Activated naive CD8-positive, alpha-beta T cell treated with anti-CD3 and anti-CD28 coated beads, Interleukin-2, amount 50 U/mL, for 24 hours (primary cell): ENCODE results near the gene PGAP1.

ENCODE experiments used
- ATAC-seq: fragments of 150-1000 bp; cut with Tn5 transposase; one replicate; pipeline ENCODE4 v1.10.0; 2021
- DNase-seq: peaks from one replicate; pipeline ENCODE4 v3.0.0; 2021
- H3K27ac Mint-ChIP-seq: one replicate; pipeline ENCODE4 v1.8.0; 2021; ENCODE audit warnings: mild to moderate bottlenecking, mixed read lengths
- H3K27me3 Mint-ChIP-seq: one replicate; pipeline ENCODE4 v1.8.0; 2021; ENCODE audit warnings: mixed read lengths
- H3K36me3 Mint-ChIP-seq: one replicate; pipeline ENCODE4 v1.8.0; 2021; ENCODE audit warnings: low read depth, mixed read lengths
- H3K4me1 Mint-ChIP-seq: one replicate; pipeline ENCODE4 v1.8.0; 2021; ENCODE audit warnings: mixed read lengths
- H3K4me3 Mint-ChIP-seq: one replicate; pipeline ENCODE4 v1.8.0; 2021; ENCODE audit warnings: mild to moderate bottlenecking, moderate library complexity, mixed read lengths
- H3K9me3 Mint-ChIP-seq: one replicate; pipeline ENCODE4 v1.8.0; 2021; ENCODE audit warnings: mixed read lengths

PGAP1 gene

DNA sequence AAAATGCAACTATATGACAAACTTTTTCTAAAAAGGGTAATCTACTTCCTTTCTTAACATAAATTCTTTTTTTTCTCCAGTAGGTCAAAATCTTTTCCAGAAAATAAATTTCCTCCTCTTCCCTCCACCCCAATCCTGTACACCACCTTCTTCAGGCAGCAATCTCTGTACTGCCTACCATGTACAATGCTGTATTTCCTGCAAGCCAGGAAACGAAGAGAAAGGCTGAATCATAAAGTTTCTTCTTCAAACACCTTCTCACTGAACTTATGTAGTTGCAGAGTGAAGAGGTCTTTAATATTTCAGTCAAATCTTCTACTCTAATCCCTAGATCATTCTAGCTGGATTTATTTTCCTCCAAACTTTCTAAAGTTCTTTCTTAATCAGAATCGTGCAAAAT is 99.2 kb downstream of the PGAP1 start:
- H3K27me3 Mint-ChIP-seq = peaks cover 2% of the 10 kb centered on the region
- DNase-seq (no peak), ATAC-seq (peak; percentile 40)
- H3K36me3 Mint-ChIP-seq = no peaks in the 10 kb centered on the region
- H3K4me1 Mint-ChIP-seq = peaks cover 4% of the 10 kb centered on the region
- H3K4me3 Mint-ChIP-seq = no peak overlapping the region
- no peak overlapping the region for H3K27ac Mint-ChIP-seq
- H3K9me3 Mint-ChIP-seq = no peaks in the 10 kb centered on the region

GRCh38 chr2:196823750-196824522 is 102.6 kb downstream of the PGAP1 start:
- no peak overlapping the region for H3K27ac Mint-ChIP-seq
- peaks cover 4% of the 10 kb centered on the region for H3K4me1 Mint-ChIP-seq
- DNase-seq (no peak), ATAC-seq (no peak)
- H3K36me3 Mint-ChIP-seq = no peaks in the 10 kb centered on the region
- peaks cover 11% of the 10 kb centered on the region for H3K27me3 Mint-ChIP-seq
- peaks cover 7% of the 10 kb centered on the region for H3K9me3 Mint-ChIP-seq
- H3K4me3 Mint-ChIP-seq = no peak overlapping the region

DNA sequence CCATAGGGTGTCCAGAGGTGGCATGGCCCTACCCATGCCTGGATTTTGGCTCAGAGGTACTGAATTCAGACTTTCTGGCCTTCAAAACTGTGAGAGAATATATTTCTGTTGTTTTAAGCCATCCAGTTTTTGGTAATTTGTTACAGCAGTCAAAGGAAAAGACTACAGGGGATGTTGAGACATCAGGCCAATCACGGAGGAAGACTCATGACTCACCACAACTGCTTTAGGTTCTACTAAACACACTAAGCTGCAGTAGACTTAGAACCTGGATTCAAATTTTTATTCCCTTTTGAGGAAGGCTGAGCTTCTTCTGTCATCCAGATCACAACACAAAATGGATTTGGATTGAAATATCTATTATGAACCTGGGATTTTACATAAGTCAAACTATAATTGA is 105.3 kb downstream of the PGAP1 start:
- Mint-ChIP-seq H3K9me3 (peaks cover 13% of the 10 kb centered on the region), H3K4me3 (no peak overlapping the region), H3K4me1 (no peaks in the 10 kb centered on the region), H3K27ac (no peak overlapping the region), H3K36me3 (no peaks in the 10 kb centered on the region), H3K27me3 (peaks cover 13% of the 10 kb centered on the region)
- DNase-seq (no peak), ATAC-seq (no peak)

DNA sequence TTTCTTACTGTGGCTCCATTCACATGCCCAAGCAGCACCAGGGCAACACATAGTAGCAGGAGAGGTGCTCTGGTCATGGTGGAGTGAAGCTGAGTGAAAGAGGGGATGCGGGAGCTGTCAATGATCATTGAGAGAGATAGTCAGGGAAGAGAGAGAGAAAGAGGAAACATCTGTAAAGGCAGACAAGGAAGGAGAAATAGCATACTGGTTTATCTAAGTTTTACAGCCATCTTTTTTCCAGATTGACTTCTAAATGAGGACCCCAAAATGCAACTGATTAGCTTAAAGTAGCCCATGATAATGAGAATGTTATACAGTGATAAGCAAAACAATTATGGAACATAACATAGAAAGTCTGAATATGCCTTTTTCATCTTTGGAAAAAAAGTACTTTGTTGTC is 117.2 kb downstream of the PGAP1 start, which contains the start of gene C2orf66:
C2orf66 (minus strand) TSS at position 96 of the 400 bp plus-strand sequence; CDS start at position 77, 19 bp downstream.
- Mint-ChIP-seq H3K27me3 (peaks cover 26% of the 10 kb centered on the region), H3K4me3 (no peak within 1 kb of the TSS)

GRCh38 chr2:196808083-196808665 is 118.3 kb downstream of the PGAP1 start:
- DNase-seq = no peak
- Mint-ChIP-seq H3K4me3 (no peak overlapping the region), H3K27ac (no peak overlapping the region), H3K4me1 (no peaks in the 10 kb centered on the region), H3K36me3 (no peaks in the 10 kb centered on the region), H3K9me3 (no peaks in the 10 kb centered on the region), H3K27me3 (peaks cover 25% of the 10 kb centered on the region)
- no peak for ATAC-seq

More for the DNA sequence above, 117.2 kb downstream of the PGAP1 start, which contains the start of gene C2orf66:
- ATAC-seq (no peak), DNase-seq (no peak)
- H3K9me3 Mint-ChIP-seq = peaks cover 3% of the 10 kb centered on the region
- H3K4me1 Mint-ChIP-seq = no peaks in the 10 kb centered on the region
- H3K36me3 Mint-ChIP-seq = no peaks in the 10 kb centered on the region
- H3K27ac Mint-ChIP-seq = no peak within 1 kb of the TSS

- H3K27ac Mint-ChIP-seq = no peak overlapping the region
- no peaks in the 10 kb centered on the region for H3K9me3 Mint-ChIP-seq
- no peaks in the 10 kb centered on the region for H3K36me3 Mint-ChIP-seq
- ATAC-seq = no peak
- DNase-seq = no peak
- peaks cover 13% of the 10 kb centered on the region for H3K4me1 Mint-ChIP-seq
- no peak overlapping the region for H3K4me3 Mint-ChIP-seq
- H3K27me3 Mint-ChIP-seq = peaks cover 6% of the 10 kb centered on the region
Measured at GRCh38 chr2:196804381-196804780, 122.1 kb downstream of the PGAP1 start.

DNA sequence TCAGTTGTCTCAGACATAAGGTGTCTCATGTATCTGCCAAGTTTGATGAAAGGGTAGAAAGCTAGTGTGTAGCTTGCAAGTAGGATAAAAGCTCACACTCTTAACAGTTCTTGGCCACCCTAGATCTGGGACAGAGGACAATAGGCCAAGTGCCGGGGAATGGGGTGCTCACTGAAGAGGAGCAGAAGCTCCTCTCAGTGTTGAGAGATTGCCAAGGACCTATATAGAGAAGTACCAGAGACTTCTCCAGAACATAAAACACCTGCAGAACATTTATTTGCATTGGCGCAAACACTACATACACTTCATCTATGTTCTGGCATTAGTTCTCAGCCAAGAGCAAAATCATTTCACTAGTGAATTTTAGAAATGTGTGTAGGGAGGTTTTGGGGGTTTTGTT is 124.1 kb downstream of the PGAP1 start:
- H3K9me3 Mint-ChIP-seq = no peaks in the 10 kb centered on the region
- H3K27ac Mint-ChIP-seq = no peak overlapping the region
- ATAC-seq (no peak), DNase-seq (no peak)
- H3K4me1 Mint-ChIP-seq = peaks cover 23% of the 10 kb centered on the region
- H3K4me3 Mint-ChIP-seq = no peak overlapping the region
- peaks cover 3% of the 10 kb centered on the region for H3K27me3 Mint-ChIP-seq
- peaks cover 3% of the 10 kb centered on the region for H3K36me3 Mint-ChIP-seq

DNA sequence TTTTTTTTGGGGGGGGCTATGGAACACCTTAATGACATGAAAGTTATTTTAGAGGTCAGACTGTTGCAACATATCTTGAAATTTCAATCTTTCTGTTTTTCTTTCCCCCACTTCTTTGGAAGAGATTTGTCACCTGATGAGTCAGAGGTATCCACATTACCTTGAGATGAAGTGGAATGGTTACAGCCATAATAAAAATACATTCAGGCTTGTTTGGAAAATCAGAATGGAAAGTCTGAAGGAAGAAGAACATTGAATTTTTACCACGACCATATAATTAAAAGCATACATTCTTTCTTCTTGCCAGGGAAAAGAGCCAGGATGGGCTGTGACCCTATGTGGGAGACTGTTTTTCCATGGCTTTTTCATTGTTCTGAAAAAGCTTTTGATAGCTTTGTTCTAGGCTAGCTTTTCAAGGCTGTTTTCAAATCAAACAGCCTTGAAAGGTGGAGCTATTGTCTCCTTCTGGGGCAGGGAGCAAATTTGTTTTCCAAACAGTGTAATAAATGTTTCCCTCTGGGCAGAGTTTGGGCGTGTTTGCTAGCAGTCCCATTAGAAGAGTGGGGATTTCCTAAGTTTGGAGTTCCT is 124.7 kb downstream of the PGAP1 start:
- ATAC-seq (no peak), DNase-seq (no peak)
- Mint-ChIP-seq H3K4me1 (peaks cover 29% of the 10 kb centered on the region), H3K4me3 (no peak overlapping the region), H3K27ac (peak overlapping the region; percentile 66), H3K27me3 (peaks cover 3% of the 10 kb centered on the region), H3K9me3 (no peaks in the 10 kb centered on the region), H3K36me3 (peaks cover 10% of the 10 kb centered on the region)

- peaks cover 23% of the 10 kb centered on the region for H3K36me3 Mint-ChIP-seq
- H3K27ac Mint-ChIP-seq = peak overlapping the region; percentile 87
- DNase-seq (no peak), ATAC-seq (no peak)
- H3K9me3 Mint-ChIP-seq = no peaks in the 10 kb centered on the region
- H3K4me3 Mint-ChIP-seq = peak overlapping the region; percentile 92
- H3K27me3 Mint-ChIP-seq = peaks cover 2% of the 10 kb centered on the region
- H3K4me1 Mint-ChIP-seq = peaks cover 33% of the 10 kb centered on the region
Measured at GRCh38 chr2:196798980-196799379, 127.5 kb downstream of the PGAP1 start.

GRCh38 chr2:196792865-196793264 is 133.6 kb downstream of the PGAP1 start:
- Mint-ChIP-seq H3K27ac (no peak overlapping the region), H3K36me3 (peaks cover 61% of the 10 kb centered on the region), H3K4me1 (peaks cover 19% of the 10 kb centered on the region), H3K4me3 (no peak overlapping the region), H3K9me3 (no peaks in the 10 kb centered on the region), H3K27me3 (no peaks in the 10 kb centered on the region)
- DNase-seq (no peak), ATAC-seq (no peak)

DNA sequence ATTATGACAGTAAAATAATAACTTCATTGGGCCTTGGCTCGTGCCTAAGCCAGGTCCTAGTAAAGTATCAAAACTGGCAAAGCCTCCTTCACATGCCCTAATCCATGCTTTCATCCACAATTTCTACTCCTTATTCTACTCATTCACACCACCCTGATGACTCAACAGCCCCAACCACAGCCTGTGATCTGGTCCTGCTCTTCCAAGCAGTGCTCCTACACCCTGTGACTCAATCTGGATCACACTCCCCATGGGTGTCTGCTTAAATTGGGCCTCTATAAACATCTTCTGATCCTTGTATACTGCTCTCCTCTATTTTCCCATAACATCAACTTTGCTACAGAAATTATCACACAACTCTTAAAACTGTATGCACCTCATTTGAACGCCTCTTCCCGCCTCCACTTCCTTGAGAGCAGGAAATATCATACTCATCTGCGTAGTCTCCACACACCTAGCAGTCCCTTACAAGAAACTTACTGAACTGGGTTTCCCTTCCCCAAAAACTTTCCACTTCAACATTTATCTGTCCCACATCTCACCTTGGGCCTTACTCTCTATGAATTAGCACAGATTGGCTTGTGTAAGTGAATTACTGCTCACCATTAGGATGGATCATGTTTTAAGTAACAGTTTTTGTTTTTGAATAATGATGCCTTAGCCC is 142.9 kb downstream of the PGAP1 start:
- H3K4me1 Mint-ChIP-seq = peaks cover 14% of the 10 kb centered on the region
- peaks cover 41% of the 10 kb centered on the region for H3K36me3 Mint-ChIP-seq
- H3K9me3 Mint-ChIP-seq = no peaks in the 10 kb centered on the region
- H3K4me3 Mint-ChIP-seq = no peak overlapping the region
- ATAC-seq (peak; percentile 93), DNase-seq (peak; percentile 32)
- H3K27me3 Mint-ChIP-seq = no peaks in the 10 kb centered on the region
- peak overlapping the region; percentile 54 for H3K27ac Mint-ChIP-seq
